Measurements from ENCODE around the gene KAZN.

KAZN gene

GRCh38 chr1:14794136-14794768, 195.8 kb downstream of the KAZN start:
- DNase-seq (ENCODE audit: low spot score), result no peak

DNA sequence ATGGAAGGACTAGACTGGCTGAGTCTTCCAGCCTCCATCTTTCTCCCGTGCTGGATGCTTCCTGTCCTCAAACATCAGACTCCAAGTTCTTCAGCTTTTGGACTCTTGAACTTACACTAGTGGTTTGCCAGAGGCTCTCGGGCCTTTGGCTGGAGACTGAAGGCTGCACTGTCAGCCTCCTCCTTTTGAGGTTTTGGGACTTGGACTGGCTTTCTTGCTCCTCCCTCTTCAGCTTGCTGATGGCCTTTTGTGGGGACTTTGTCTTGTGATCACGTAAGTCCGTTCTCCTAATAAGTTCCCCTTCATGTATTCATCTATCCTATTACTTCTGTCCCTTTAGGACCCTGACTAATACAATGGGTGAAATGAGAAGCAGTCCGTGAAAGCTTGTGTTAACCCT, 196.4 kb downstream of the KAZN start:
- DNase-seq (ENCODE audit: low spot score), result no peak

DNA sequence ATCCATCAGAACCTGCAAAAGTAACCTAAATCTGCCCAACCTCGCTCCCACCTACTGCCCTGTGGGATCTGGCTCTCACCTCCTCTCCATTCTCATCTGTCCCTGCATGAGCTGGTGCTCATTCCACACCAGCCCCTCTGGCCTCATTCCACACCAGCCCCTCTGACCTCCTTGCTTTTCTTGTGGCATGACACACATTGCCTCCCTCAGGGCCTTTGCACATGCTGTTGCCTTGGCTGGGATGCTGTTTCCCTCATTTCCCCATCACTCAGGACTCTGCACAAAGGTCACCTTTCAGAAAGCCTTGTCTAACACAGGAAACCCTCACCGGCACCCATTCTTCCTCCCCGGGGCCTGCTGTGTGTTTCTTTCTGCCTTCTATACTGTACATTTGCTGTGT, 197.1 kb downstream of the KAZN start:
- no peak for DNase-seq (ENCODE audit: low spot score)

GRCh38 chr1:14800014-14800413, 201.5 kb downstream of the KAZN start:
- no peak for DNase-seq (ENCODE audit: low spot score)

GRCh38 chr1:14800500-14801076, 202.1 kb downstream of the KAZN start:
- no peak for DNase-seq (ENCODE audit: low spot score)

- DNase-seq (ENCODE audit: low spot score), result no peak
Measured at GRCh38 chr1:14803002-14803789, 204.7 kb downstream of the KAZN start.

- no peak for DNase-seq (ENCODE audit: low spot score)
Measured at GRCh38 chr1:14804626-14805025, 206.1 kb downstream of the KAZN start.

DNA sequence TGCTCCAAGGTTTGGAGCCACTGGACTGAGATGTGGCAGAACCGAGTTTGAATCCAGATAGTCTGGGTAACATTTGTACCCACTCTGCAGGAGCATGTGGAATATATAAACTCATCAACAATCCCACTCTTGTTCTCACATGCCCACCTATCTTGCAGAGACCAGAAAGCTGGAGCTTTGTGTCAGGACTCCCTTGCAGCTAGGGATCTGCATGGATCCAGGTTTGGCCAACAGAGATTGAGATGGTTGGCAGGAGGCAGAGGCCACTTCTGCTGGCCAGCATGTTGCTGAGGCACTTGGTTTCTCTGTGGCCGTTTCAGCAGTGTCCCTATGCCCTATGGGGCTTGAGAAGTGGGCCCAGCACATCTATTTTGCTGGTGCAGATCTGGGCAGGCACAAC, 208.3 kb downstream of the KAZN start:
- no peak for DNase-seq (ENCODE audit: low spot score)

DNA sequence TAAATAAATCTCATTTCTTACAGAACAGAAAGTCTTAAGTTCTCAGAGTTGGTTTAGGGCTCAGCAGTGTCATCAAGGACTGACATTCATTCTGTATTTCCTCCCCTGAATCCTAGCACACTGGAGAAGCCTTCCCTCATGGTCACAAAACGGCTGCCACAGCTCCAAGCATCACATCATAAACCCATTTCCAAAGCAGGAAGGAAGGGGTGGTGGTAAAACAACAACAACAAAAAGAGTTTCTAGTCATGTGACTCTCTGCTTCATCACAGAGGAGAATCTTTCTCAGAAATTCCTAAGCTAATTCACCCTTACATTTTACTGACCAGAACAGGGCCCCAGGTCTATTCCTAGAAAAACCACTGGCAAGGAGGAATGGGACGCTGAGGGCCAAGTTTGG, 210.3 kb downstream of the KAZN start:
- DNase-seq (ENCODE audit: low spot score), result no peak

- no peak for DNase-seq (ENCODE audit: low spot score)
Measured at GRCh38 chr1:14809191-14809981, 210.9 kb downstream of the KAZN start.

DNA sequence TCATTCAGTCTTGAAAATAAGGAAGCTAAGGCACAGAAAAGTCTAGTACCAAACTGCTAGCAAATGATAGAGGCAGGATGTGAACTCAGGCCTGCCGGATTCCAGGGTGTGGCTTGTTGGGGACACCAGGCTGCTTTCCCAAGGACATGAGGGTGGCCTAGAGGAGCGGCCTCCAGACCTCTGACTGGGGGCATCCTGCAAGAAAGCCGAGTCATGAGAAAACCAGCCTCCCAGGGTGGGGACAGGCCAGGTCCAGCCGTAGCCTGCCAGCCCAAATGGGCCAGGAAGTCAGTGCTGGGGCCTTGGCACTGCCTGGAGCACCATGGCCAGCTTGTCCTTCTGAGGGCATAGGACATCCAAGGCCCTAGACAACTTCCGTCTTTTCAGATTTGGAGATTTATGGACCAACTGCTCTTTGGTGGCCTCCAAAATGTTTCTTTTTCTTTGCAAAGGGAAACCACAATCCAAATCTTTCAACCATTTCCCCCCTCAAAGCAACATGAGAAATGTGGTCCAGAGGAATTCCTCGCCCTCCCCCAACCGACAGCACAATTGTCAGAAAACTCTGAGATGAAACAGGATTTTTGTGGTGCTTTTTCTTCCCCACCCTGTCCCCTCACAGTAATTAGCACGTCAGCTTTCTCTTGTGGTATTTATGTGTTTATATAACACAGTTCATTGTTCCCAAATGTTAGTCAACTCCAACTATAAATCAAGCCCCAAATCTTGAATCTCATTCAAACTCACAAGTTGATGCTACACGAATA, 212.3 kb downstream of the KAZN start:
- DNase-seq (ENCODE audit: low spot score), result no peak

DNA sequence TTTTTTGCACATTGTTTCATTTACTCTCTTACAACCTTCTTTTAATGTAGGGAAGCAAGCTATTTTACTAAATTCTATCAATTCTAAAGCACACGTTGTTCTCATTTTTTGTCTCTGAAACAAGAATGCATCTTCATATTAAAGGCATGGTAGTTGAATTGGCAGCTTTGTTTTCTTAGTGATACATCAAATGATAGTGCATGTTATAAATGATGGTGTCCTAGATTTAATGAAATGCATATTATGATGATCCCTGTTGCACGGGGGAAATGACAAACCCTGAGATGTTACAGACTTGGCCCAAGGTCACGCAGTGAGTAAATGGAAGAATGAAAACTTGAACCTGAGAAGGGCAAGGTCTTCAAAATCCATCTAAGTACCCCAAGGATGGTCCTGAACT, 213.1 kb downstream of the KAZN start:
- DNase-seq (ENCODE audit: low spot score), result no peak

DNA sequence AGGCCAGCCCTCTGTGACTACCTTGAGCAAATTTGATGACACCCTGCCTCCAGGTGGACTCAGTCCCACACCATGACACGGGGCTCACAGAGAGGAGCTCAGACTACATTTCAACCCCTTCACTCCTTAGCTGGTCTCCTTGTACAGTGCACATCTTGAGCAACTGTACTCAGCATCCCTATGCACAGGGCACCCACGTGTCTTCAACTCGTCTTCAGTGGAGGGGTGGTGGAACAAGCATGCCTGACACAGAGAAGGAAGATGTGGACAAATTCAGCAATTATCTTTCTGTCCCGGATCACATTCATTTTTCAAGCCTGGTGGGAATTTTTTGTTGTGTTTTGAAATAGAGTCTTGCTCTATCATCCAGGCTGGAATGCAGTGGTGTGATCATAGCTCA, 213.7 kb downstream of the KAZN start:
- no peak for DNase-seq (ENCODE audit: low spot score)

DNA sequence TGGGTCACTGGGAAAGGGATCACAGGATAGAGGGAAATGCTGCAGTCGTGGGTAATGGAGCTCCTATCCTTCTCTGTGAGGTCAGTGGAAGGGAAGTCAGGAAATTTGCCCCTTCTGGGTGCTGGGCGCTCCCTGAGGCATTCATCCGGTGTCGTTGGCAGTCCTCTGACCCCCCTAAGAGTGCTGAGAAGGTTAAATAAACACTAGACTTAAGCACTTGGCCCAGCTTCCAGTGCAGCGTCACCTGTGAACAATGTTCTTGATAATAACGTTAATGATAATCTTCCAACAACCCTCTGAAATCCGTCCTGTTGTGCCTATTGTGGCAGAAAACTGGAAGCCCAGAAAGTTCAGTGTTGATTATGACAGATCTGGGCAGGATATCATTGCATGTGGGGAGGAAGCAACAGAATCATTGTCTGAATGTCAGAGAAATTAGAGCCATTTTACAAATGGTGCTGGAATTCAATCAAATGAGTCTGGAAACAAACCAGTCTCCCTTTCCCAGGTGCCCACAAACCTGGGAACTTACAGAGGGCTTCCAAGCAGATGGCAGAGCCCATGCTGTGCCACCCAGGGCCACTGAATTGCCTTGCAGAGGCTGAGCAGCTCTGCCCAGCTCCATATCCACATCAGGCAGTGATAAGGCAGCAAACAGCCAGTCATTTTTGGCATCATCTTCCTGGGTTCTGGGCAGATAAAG, 216.8 kb downstream of the KAZN start:
- DNase-seq (ENCODE audit: low spot score), result no peak

- no peak for DNase-seq (ENCODE audit: low spot score)
Measured at GRCh38 chr1:14817223-14818170, 219.0 kb downstream of the KAZN start.

- DNase-seq (ENCODE audit: low spot score), result no peak
Measured at GRCh38 chr1:14820295-14821085, 222.0 kb downstream of the KAZN start.

GRCh38 chr1:14822493-14822892, 224.0 kb downstream of the KAZN start:
- DNase-seq (ENCODE audit: low spot score), result no peak

DNA sequence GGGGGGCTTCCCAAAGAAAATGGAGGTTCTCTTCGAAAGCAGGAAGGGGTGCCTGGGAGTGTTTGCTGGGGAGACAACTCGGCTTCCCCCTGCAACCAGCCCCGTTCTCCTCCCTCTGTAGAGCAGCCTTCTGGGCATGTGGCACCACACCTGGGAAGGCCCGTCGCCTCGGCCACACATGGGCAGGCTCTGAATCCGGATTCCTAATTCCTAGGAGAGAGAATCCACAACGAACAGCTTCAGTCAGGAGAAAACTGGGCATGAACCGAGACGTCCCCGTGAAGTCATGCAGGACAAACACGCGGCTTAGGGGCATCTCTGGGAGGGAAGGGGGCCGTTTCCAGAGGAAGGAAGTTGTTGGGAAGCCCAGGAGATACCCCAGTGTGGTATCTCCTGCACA, 224.5 kb downstream of the KAZN start:
- DNase-seq (ENCODE audit: low spot score), result no peak

DNA sequence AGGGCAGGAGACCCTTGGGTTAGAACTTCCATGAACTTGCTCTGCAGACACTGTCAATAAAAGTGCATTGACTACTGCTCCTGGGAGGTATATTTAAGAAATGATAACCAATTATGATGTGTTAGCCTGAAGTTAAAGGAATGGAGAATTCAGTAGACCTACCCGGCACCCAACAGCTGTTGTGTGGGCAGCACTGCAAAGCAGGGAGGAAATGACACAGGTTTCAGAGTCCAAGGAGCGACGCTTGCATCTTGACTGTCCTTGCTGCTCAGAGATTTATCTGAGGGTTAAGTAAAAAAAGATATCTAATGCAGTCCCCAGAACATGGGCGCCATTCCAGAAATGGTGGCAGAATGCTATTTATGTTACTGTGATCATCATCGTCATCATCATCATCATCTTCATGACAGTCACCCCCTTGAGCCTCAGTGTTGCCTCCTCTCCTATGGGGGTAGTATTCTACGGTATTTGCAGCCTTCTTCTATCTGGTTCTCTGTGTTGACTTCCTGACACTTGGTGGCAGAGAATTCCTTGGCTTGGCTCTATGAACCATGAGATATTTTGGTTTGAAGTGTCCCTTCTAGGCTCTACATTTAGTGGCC, 225.9 kb downstream of the KAZN start:
- no peak for DNase-seq (ENCODE audit: low spot score)
